GM21825 (cell line): ENCODE measurements around the gene USP20.

Experiments
- ATAC-seq: cut with Tn5 transposase; IDR thresholded peaks from one replicate; pipeline ENCODE4 v1.9.1; 2021; ENCODE audit warnings: mild to moderate bottlenecking, moderate library complexity; ENCODE audit not compliant: unreplicated experiment

The USP20 gene

DNA sequence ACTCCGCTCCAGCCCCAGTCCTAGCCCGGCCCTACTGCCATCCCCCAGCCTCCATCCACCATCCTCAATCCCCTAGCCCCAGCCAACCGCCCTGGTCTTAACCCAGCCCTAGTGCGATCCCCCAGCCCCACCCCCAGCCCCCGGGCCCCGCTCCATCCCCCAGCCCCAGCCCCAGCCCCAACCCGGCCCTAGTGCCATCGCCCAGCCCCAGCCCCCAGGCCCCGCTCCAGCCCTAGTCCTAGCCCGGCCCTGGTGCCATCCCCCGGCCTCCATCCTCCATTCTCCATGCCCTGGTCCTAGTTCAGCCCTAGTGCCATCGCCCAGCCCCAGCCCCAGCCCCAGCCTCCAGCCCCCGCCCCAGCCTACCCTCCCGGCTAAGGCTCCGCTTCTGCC lies 11.7 kb upstream of the USP20 start:
- ATAC-seq: no peak

DNA sequence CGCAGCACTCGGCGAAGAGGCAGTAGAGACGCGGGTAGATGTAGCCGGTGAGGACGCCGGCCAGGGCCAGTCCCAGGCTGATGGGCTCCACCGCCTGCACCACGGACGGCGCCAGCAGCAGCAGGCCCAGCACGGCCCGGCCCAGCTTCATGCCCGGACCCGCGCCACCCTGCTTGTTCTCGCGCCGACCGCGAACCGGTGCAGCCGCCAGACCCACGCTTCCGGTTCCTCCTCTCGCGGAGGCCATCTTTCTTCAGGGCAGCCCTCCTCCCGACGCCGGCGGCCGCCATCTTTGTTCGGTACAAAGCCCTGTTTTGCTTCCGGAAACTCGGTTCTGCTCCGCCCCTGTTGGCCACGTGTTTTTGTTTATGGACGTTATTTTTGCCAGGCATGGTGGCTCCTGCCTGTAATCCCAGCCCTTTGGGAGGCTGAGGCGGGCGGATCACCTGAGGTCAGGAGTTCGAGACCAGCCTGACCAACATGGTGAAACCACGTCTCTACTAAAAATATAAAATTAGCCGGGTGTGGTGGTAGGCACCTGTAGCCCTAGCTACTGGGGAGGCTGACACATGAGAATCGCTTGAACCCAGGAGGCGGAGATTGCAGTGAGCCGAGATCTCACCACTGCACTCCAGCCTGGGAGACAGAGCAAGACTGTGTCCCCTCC lies 11.2 kb upstream of the USP20 start, which contains the start of gene TOR1A:
Gene TOR1A, minus strand, starts transcription at position 202 of the 667 bp plus-strand sequence. Its CDS starts 51 bp downstream, at position 151.
- peak; percentile 89 for ATAC-seq

DNA sequence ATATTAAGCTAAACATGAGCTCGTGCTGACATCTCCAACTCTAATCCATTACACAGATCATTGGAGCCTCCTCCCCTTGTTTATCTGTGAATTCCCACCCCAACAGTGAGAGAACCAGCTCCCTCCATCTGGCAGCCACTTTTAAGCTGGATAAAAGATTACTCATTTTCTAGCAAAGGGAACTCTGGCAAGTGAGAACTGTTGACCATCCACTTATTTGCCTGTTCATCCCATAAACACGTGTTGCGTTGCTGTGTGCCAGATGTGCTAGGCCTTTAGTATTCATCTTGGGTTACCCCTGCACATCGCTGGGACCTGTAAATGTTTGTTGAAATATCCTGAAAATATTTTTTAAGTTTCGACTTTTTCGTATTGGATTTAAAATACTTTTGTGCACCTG lies 8.9 kb upstream of the USP20 start:
- ATAC-seq: no peak

DNA sequence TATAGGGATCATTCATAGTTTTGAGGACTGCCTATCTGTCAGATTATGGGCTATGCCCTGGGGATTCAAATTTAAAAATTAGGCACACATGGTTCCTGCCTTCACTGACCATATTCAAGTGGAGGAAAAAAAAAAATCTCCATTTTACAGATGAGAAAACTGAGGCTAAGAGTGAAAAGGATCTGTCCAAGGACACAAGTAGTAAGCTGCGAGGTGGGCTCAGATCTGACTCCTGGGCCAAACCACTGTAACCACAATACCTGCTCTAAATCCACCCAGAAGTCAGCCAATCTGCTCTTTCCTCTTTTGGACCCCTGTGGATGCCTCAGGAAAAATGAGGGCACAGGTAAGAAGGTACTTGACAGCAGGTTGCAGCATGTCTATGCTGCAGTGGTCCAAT lies 8.5 kb upstream of the USP20 start:
- no peak for ATAC-seq

DNA sequence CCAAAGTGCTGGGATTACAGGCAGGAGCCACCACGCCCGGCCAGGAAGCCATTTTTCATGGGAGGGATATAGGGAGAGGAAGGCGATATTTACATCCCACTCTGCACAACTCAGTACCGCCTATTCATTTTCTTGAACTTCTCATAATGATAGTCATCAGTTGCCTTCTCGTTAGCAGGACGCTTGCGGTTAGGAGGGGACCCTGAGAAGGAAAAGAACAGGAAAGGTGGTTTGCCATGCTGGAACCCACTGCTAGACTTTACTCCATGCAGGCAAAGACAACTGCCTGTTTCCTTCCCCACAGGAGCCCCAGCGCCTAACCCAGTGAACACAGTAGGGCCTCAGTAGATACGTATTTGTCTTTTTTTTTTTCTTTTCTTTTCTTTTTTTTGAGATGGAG lies 7.2 kb upstream of the USP20 start:
- no peak for ATAC-seq

DNA sequence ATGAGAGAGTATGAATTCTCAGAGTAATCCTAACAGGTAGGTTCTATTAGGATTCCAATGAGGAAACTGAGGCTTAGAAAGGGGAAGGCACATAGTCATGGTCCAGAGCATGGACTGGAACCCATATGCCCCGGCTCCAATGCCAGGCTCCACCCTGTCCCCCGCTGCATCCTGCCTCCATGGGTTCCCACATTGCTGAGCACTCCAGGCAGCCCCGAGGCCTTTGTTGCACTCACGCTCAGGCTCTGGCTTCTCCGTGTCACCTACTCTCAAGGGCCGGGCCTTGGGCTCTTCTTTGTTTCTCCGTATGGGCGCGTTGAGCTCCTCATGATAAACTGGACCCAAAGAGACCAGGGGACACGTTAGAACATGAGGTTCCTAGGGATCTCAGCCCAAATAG lies 6.3 kb upstream of the USP20 start:
- ATAC-seq: no peak

DNA sequence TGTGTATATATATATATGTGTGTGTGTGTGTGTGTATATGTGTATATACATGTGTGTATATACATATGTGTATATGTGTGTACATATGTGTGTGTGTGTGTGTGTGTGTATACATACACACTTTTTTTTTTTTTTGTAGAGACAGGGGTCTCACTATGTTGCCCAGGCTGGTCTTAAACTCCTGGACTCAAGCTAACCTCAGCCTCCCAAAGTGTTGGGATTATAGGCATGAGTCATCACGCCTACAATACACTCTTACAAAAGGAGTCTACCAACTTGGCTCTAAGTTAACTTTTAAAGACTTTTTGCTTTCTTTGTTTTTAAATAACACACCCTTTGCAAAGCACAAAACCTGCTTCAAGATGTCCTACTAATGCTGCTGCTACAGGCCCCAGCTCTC lies 2.3 kb upstream of the USP20 start:
- ATAC-seq: no peak

DNA sequence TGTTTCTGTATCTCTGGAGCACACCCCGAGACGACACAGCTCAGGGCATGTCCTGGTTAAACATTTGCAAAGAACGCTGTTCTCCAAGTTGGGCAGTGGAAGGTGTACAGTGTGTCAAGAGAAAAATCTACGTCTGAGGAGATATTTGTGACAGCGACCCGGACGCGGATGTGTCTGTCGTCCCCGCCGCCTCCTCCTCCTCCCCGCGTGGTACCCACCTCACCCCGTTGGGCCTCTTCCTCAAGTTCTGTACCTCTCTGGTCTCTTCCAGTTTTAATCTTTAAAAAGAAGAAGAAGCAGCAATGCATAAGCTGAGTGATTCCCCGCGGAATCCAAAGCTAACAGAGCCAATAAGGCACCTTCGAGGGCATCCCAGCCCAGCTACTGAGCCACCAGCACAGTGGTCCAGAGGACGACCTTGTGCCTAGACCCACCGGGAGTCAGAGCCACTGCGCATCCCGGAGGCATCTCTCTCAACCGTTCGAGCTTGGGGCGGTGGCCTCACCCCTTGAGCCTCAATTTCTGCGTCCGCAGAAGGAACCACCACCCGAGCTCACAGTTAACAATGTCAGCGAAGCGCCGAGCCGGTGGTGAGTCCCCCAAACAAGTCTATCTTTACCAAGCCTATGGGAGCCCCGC lies 650 bp upstream of the USP20 start:
- peak; percentile 21 for ATAC-seq

DNA sequence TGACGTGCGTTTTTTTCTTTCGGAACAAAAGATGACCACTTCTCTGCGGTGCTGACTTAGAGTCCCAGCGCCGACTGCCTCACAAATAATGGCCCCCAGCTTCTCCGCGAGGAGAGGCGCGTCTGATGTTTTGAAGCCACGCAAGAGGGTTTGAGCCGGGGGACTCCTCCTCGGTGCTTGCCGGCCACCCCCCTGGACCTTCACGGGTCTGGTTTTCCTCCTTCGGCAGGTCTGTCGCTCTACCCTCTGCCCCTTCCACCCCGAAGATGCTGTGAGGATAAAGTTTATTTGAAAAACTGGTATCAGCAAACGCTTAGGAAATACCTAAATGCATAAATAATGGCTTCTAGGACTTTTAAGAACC lies 584 bp downstream of the USP20 start:
- ATAC-seq: no peak

DNA sequence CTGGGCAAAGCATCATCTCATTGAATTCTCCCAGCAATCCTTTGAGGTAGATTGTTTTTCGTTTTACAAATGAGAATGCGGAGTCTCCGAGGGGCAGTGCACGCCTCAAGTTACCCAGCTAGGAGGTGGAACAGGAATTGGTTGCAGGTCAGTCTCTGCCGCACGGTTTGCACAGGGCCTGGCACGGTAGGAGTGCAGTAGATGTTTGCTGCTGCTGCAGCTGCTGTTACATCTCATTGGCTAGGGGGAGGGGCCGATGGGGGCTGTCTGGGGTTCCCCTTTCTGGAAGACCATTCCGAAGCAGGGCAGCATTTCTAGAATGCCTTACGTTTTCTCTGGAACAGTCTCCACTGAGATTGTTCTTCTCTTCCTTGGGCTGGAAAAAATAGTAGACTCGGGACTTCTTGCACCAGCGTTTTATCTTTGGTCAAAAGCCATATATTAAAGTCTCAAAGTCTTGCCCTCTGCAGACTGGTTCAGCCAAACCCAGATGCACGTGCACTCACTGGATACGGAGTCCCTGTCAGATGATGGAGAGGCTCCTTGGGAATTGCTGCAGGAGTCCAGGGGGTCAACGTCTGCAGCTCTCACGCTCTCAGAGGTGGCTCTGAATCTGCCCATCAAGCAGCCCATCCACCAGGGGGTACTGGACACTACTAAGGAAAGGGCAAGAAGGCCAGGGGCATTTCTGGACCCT lies 1.2 kb downstream of the USP20 start:
- ATAC-seq: no peak

DNA sequence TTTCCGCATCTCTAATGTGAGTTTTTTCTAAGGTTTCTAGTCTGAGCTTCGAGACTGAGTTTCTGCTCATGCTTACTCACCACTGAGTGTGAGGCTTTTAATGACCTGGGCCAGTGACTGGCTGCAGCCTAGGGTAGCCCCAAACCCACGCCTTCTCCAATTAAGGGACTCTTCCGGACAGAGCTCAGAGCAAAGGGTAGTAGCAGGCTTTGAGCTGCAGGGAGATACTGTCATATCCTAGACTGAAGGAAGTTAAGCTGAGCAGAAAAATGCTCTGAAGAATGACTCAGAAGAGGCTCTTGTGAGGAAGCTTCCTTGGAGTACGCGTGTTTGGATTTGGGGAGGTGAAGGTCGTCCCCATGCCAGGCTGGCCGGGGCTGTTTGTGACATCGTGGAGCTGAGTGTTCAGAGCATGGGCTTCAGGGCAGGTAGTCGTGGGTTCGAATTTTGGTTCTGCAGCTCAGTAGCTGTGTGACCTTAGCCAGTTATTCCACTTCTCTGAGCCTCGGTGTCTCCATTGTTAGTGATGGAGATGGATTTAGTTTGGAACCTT lies 3.5 kb downstream of the USP20 start:
- no peak for ATAC-seq

DNA sequence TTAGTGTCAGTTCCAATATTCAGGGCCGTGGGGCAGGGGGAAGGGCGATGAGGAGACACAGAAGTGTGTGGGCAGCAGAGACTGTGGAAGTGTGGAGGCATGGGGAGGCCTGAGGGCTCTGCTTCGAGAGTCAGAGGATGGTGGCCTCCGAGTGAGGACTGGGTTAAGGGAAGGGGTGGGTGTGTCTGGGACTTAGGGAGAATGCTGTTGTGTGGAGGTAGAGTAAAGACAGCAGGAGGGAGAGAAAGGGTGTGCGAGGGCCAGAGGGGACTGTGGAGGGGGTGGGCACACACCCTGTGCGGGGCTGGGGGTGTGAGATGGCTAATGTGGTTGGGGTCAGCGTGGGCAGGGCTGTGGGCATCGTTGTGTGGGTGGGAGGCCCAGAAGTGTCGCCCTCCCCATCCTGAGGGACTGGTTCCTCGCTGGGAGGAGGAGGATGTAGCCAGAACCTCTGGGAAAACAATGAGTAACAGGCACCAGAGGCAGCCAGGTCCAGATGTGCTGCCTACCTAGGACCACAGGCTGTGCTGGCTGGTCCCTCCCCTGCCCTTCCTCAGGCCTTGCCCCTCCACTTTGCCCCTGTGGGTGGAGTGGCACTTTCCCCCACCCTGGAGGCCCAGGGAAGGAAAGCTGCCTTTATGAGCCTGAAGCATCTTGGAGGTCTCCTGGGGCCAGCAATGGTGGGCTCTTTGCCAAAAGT lies 4.2 kb downstream of the USP20 start:
- ATAC-seq: no peak

DNA sequence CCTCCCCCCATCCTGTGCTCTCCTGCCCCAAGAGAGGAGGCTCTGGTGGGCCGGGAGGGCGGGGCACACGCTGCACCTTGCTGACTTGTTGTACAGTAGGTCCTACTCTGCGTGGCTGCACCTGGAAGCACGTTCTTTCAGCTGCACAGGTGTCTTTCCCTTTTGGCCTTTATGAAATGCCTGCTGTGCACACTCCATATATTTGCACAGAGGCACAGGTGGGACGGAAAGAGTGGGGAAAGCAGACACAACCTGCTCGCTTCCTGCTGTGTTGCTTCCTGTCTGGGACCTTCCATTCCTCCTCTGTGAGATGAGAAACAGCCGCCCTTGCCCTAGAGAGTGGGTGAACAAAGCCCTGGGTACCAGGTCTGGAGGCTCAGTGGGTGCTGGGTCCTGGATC lies 4.8 kb downstream of the USP20 start:
- no peak for ATAC-seq

DNA sequence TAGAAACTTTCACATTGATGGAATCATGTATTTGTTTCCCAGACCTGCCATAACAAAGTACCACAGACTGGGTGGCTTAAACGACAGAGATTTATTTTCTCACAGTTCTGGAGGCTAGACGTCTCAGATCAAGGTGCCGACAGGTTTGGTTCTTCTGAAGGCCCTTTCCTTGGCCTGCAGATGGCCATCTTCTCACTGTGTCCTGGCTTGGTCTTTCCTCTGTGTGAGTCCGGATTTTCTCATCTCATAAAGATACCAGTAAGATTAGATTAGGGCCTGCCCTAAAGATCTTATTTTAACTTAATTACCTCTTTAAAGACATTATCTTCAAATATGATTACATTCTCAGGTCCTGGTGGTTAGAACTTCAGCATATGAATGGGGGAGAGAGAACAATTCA lies 5.8 kb downstream of the USP20 start:
- no peak for ATAC-seq

DNA sequence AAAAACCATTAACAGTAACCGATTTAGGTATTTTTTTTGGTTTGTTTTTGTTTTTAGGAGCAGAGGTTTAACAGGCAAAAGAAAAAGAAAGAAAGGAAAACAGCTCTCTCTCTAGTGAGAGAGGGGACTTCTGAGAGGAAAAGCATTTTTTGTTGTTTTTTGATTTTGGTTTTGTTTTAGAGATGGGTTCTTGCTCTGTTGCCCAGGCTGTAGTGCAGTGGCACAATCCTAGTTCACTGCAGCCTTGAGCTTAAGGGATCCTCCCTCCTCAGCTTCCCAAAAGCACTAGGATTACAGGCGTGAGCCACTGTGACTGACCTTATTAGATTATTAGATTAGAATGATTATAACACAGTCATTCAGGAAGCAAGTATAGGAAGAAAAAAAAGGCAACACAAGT lies 10.1 kb downstream of the USP20 start:
- ATAC-seq: no peak

DNA sequence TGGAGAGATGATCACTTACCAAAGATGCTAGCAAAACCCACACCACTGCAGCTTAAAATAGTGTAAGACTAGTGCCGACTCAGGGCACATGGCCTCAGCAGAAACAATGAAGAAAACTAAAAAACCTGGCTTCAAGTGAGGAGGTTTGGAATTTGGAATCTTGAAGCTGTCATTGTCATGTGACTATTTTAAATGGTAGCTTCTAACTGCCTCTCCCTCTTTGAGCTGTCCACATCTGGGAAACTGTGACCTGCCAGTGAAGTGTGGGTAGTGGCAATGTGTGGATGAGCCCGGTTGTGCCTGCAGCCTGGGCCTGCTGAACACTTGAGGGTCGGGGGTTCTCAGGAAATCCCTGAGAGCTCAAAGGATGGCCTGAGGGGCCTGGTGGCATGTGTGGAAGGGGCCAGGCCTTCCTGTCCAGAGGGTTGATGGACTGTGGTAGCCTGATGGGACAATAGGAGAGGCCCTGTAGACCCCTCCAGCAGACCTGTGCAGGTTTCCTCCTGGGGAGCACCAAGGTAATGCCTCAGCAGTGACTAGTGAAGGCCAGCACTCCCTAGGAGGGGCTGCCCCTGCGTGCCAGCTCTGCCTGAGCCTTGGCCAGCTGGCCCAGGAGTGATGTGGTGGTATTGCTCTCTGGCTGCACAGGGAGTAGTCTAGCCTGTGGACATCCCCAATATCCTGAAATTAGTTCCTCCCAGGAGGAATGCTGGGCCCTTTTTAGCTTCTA lies 13.6 kb downstream of the USP20 start:
- ATAC-seq: no peak

DNA sequence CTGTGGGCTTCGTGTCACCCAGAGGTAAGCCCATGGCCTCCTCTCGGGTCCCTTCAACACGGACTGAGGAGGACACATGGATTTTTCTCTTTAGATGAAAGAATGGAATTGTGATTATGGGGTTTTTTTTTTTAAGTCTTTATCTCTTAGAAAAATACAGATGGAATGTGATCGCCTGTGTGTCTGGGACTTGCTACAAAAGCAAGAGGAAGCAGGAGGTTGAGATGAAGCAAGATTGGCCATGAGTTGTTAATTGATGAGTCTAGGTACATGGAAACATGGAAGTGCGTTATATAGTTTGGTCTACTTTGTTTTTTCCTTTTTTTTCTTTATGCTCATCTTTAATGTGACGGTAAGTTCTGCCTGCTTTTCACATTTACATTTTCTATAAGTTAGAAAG lies 14.6 kb downstream of the USP20 start:
- no peak for ATAC-seq

DNA sequence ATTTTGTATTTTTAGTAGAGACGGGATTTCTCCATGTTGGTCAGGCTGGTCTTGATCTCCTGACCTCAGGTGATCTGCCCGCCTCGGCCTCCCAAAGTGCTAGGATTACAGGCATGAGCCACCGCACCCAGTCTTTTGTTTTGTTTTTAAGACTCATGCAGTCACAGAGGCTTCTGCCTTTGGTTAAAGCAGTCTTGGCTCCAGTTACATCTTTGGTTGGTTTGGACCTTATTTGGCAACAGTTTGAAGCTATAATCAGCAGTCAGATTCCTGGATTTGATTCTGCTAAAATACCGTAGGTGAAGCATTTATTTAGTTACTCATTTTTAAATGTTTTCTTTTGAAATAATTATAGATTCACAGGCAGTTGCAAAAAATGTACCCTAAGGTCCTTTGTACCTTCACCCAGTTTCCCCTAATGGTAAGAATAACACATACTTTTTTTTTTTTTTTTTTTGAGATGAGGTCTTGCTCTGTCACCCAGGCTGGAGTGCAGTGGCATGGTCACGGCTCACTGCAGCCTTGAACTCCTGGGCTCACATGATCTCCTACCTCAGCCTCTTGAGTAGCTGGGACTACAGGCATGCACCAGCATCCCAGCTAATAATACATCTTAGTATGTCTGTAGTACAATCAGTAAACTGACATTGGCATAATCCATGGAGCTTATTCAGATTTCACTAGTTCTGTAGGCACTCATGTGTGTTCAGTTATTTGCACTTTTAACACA lies 15.7 kb downstream of the USP20 start:
- no peak for ATAC-seq

DNA sequence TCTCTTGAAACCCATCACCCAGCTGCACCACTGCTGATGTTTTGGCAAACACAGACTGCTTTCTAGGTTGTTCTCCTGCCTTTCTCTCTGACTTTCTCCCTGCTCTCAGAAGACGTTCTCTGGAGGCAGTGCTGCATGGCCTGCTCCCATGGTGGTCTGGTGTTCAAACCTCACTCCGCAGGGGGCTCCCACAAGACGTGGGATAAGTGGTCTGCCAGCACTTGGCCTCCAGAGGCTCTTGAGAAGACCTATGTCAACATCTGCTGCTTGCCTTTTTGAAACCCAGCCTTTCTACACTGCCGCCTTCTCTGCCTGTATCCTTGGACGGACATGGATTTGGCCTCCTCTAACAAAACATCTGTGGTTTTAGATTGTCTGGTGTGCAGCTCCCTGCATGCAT lies 16.6 kb downstream of the USP20 start:
- ATAC-seq: no peak

DNA sequence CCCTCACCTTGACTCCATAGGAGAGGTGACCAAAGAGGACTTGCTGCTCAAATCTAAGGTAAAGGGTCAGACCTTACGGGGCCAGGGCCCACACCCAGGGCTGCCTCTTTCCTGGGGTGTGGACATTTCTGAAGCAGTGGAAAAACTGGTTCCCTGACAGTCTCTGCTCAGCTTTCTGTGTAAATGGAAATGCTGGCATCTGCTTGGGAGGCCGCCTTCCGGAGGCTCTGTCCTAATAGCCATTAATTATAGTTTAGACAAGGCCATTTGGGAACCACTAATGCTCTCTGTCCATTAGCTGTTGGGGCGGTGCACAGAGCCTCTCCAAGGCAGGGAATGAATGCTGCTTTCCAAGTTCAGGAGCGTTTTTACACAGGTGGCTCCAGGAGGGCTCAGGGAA lies 17.3 kb downstream of the USP20 start:
- no peak for ATAC-seq
